Transverse colon (tissue), 3 donors: Measurements from ENCODE around the gene PRKCB.

Experiments
- EP300 ChIP-seq: sonication (generic); formaldehyde crosslinking; IDR thresholded peaks from one replicate; pipeline ENCODE4 v1.6.1; 2017; ENCODE audit warnings: antibody characterized with exemption, low read depth
- POLR2A ChIP-seq: fragments of 450-650 bp; IDR thresholded peaks from one replicate; pipeline ENCODE4 v1.6.1; 2016; ENCODE audit warnings: antibody characterized with exemption, mild to moderate bottlenecking, moderate library complexity
- TF ChIP-seq, protein P1 (sequence below), 5 experiments: fragments of 200-600 bp in 3 of 5; fragments of 450-650 bp in 2 of 5; sonication (generic) in 3 of 5; IDR thresholded peaks; 1 replicate in 2 of 5; 2 replicates in 3 of 5; pipeline ENCODE4 v1.5.1; 2016 to 2017; ENCODE audit warnings: antibody characterized with exemption in 5 of 5, inconsistent platforms in 3 of 5, mild to moderate bottlenecking in 2 of 5, moderate library complexity in 1 of 5

DNA sequence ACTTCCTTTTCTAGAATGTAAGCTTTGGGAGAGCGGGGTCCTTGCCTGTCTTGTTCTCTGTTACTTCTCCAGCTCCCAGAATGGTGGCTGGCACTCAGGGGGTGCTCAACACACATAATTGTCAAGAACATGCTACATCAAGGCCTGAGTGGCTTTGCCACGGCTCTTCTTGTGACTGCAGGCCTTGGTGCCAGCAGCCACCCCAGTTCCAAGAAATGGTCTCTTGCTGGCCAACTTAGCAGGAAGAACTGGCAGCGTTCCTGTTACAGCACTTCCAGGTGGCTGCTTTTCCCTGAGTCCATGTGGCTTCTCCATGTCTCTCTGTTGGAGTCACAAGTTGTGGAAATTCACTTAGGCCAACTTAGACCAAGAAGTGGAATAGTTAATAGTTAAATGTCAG lies 36.1 kb downstream of the PRKCB start:
- TF ChIP-seq, protein P1, sequence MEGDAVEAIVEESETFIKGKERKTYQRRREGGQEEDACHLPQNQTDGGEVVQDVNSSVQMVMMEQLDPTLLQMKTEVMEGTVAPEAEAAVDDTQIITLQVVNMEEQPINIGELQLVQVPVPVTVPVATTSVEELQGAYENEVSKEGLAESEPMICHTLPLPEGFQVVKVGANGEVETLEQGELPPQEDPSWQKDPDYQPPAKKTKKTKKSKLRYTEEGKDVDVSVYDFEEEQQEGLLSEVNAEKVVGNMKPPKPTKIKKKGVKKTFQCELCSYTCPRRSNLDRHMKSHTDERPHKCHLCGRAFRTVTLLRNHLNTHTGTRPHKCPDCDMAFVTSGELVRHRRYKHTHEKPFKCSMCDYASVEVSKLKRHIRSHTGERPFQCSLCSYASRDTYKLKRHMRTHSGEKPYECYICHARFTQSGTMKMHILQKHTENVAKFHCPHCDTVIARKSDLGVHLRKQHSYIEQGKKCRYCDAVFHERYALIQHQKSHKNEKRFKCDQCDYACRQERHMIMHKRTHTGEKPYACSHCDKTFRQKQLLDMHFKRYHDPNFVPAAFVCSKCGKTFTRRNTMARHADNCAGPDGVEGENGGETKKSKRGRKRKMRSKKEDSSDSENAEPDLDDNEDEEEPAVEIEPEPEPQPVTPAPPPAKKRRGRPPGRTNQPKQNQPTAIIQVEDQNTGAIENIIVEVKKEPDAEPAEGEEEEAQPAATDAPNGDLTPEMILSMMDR (IDR thresholded peaks at IDR 0.05) = no peak
- TF ChIP-seq EP300 = no peak
- no peak for TF ChIP-seq POLR2A
